PFSK-1 (cell line): ENCODE measurements around the gene NTMT1.

Experiments used
- FOXP2 ChIP-seq: optimal IDR thresholded peaks from 2 replicates; pipeline ENCODE3; 2011; ENCODE audit warnings: borderline replicate concordance, control low read depth, inconsistent platforms; ENCODE audit not compliant: insufficient read depth; ENCODE audit errors: extremely low read length, extremely low read depth
- POLR2AphosphoS5 ChIP-seq: IDR thresholded peaks from 2 replicates; pipeline ENCODE4 v1.6.1; 2012; ENCODE audit warnings: low read depth, mild to moderate bottlenecking, control low read depth, low read length, moderate library complexity
- SIN3A ChIP-seq: IDR thresholded peaks from 2 replicates; pipeline ENCODE4 v1.6.1; 2012; ENCODE audit warnings: mild to moderate bottlenecking, low read length, moderate library complexity, borderline replicate concordance; ENCODE audit not compliant: insufficient read depth
- TAF1 ChIP-seq: IDR thresholded peaks from 2 replicates; pipeline ENCODE4 v1.6.1; 2012; ENCODE audit warnings: low read length, control low read depth, borderline replicate concordance; ENCODE audit not compliant: insufficient read depth
- TF ChIP-seq, protein P1 (sequence below), 2 experiments: IDR thresholded peaks; 2 replicates each; pipeline versions ENCODE4 v1.6.1 to v1.8.0; 2011 to 2012; ENCODE audit warnings: low read depth in 2 of 2, low read length in 2 of 2, control low read depth in 1 of 2, inconsistent platforms in 1 of 2, mild to moderate bottlenecking in 1 of 2, moderate library complexity in 1 of 2; ENCODE audit not compliant: insufficient read depth in 1 of 2

The NTMT1 gene

DNA sequence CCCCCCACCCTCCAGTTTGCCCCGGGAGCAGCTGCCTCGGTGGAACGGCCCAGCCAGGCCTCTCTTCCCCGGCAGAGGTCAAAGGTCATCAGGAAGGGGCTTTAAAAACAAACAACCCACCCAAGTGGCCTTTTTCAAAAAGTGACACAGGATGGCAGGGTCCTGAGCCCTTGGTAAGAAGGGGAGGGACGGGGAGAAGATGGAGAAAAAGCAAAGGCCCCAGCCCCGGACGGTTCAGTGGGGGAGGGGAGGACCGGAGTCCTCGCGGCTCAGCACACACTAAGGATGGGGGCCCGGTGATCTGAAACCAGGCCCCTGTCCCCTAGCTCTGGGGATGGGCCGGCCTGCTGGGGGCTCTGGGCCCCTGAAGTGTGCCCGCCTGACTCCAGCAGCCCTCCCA, 40.6 kb downstream of the NTMT1 start:
- TF ChIP-seq TAF1 (no peak), POLR2AphosphoS5 (no peak), FOXP2 (no peak), SIN3A (no peak)
- TF ChIP-seq, protein P1, sequence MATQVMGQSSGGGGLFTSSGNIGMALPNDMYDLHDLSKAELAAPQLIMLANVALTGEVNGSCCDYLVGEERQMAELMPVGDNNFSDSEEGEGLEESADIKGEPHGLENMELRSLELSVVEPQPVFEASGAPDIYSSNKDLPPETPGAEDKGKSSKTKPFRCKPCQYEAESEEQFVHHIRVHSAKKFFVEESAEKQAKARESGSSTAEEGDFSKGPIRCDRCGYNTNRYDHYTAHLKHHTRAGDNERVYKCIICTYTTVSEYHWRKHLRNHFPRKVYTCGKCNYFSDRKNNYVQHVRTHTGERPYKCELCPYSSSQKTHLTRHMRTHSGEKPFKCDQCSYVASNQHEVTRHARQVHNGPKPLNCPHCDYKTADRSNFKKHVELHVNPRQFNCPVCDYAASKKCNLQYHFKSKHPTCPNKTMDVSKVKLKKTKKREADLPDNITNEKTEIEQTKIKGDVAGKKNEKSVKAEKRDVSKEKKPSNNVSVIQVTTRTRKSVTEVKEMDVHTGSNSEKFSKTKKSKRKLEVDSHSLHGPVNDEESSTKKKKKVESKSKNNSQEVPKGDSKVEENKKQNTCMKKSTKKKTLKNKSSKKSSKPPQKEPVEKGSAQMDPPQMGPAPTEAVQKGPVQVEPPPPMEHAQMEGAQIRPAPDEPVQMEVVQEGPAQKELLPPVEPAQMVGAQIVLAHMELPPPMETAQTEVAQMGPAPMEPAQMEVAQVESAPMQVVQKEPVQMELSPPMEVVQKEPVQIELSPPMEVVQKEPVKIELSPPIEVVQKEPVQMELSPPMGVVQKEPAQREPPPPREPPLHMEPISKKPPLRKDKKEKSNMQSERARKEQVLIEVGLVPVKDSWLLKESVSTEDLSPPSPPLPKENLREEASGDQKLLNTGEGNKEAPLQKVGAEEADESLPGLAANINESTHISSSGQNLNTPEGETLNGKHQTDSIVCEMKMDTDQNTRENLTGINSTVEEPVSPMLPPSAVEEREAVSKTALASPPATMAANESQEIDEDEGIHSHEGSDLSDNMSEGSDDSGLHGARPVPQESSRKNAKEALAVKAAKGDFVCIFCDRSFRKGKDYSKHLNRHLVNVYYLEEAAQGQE (IDR thresholded peaks at IDR 0.05; ENCODE audit: insufficient read depth in 1 of 2, low read depth in 2 of 2, low read length in 2 of 2) = no peak

DNA sequence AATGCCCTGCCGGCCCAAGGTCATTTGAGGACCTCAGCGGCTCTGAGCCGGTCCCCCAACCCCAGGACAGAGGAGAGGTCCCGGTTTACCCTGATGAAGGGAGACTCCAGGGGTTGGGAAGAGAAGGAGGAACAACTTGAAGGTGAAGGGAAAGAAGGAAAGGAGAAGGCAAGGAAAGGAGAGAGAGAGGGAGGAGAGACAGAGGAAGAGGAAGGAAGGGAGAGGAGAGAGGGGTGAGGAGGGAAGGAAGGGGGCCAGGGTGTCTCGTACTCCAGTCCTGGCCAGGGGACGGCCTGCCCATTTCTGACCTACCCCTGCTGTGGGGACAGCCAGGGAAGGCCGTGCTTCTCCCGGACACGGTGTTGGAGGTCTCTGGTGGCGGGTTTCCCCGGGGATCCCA, 41.4 kb downstream of the NTMT1 start:
- no peak for TF ChIP-seq FOXP2
- TF ChIP-seq TAF1 = no peak
- no peak for TF ChIP-seq SIN3A

DNA sequence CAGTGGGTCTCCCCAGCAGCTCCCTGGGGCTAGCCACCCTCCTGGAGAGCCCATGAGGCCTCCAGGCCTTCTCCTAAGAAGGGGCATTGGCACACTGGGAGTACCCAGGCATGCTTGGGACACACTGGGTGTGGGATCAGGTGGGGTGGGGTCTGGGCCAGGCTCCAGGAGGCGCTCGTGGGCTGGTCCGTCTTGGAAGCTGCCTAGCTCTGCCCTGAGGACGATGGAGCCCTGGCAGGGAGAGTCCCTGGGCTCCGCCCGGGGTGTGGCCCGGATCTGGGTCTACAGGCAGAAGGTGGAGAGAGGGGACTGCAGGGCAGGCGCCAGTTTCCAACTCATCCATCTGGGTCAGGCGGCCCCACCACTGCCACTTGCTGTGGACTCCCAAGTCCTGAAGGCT, 41.9 kb downstream of the NTMT1 start:
- no peak for TF ChIP-seq FOXP2
- TF ChIP-seq TAF1 = no peak
- TF ChIP-seq SIN3A = no peak
- TF ChIP-seq, protein P1 (IDR thresholded peaks at IDR 0.05; ENCODE audit: insufficient read depth in 1 of 2, low read depth in 2 of 2, low read length in 2 of 2) = no peak
- TF ChIP-seq POLR2AphosphoS5 = no peak

DNA sequence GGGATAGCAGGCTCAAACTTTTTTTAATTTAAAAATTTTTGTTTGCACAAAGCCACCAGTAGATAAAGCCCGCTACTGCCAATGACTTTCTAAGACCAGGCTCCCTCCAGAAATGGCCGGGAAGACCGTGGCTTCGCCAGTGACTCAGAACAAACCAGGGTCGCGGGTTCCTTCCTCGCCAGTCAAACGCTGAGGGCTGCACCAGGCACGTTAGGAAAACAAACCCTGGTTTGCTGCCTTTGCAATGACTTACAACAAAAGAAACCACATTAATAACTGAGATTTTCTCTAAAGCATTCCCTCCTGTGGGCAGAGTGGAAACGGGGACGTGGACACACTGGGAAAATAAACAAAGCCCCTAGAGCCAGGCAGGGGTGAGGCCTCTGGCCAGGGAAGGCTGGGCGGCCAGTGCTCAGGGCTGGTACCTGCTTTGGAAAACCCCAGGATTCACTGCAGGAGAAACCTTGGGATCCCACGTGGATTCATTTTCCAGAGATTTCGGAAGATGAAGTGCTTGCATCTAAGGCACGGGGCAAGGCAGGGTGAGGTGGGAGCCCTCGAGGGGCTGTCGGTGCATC, 43.3 kb downstream of the NTMT1 start:
- TF ChIP-seq SIN3A (no peak), FOXP2 (no peak)
- TF ChIP-seq, protein P1 (IDR thresholded peaks at IDR 0.05; ENCODE audit: insufficient read depth in 1 of 2, low read depth in 2 of 2, low read length in 2 of 2) = no peak

DNA sequence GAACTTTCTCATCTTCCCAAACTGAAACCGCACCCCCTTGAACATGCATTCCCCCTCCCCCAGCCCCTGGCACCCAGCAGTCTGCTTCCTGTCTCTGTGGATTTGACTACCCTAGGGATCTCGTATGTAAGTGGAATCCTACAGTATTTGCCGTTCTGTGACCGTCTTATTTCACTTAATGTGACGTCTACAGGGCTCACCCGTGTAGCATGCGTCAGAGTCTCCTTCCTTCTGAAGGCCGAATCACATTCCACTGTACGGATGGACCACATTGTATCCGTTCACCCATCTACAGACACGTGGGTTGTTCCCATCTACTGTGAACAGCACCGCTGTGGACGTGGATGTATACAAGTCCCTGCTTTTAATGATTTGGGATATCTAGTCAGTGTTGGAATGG, 44.0 kb downstream of the NTMT1 start:
- TF ChIP-seq POLR2AphosphoS5 = no peak
- TF ChIP-seq, protein P1 (IDR thresholded peaks at IDR 0.05; ENCODE audit: insufficient read depth in 1 of 2, low read depth in 2 of 2, low read length in 2 of 2) = no peak
- TF ChIP-seq SIN3A = no peak
- no peak for TF ChIP-seq FOXP2
- no peak for TF ChIP-seq TAF1
